Mucosa of descending colon (tissue), 3 donors: ENCODE measurements around the gene TENM4. TPM values are rescaled to one million over a fixed set of nuclear protein-coding genes. Genes with fewer than 3 reads are reported as not detected.

Experiments used
- ATAC-seq: fragments of 200-7000 bp; cut with Tn5 transposase; one replicate; pipeline ENCODE4 v1.9.1; 2020; ENCODE audit warnings: mild to moderate bottlenecking, moderate library complexity
- DNase-seq, 3 donors: peaks; one replicate each; pipeline ENCODE4 v3.0.0-alpha.2; 2020
- H3K36me3 ChIP-seq: fragments of 200-600 bp; one replicate; pipeline ENCODE4 v1.8.0; 2021; ENCODE audit warnings: low read depth, mild to moderate bottlenecking
- H3K4me1 ChIP-seq: fragments of 200-600 bp; one replicate; pipeline ENCODE4 v1.8.0; 2021; ENCODE audit warnings: low read depth, mild to moderate bottlenecking
- H3K4me3 ChIP-seq: fragments of 200-600 bp; one replicate; pipeline ENCODE4 v1.8.0; 2021; ENCODE audit warnings: mild to moderate bottlenecking
- H3K9me3 ChIP-seq: fragments of 200-600 bp; one replicate; pipeline ENCODE4 v1.8.0; 2021; ENCODE audit warnings: mild to moderate bottlenecking
- CTCF ChIP-seq: fragments of 200-600 bp; IDR thresholded peaks from one replicate; pipeline ENCODE4 v1.8.0; 2022; ENCODE audit warnings: antibody characterized with exemption, mild to moderate bottlenecking
- intact Hi-C, 2 donors: fragments of 100-400 bp; cut with DNase I in 1 of 2; cut with micrococcal nuclease in 1 of 2; formaldehyde crosslinking; loops; one replicate each; pipeline versions ENCODE4 v1.11.0 to v1.11.1; 2022; cut with DNase I, micrococcal nuclease
- total RNA-seq, 3 donors: library from RNA; stranded (reverse); fragmentation: NEBNext Ultra II Directional in 2 of 3; extraction: Animal tissue kit (Norgen Biotek cat#: 25700) in 2 of 3; gene quantifications; one replicate each; pipeline versions ENCODE4 v1.2.1 to v1.2.4, GENCODE V29; 2021 to 2023
- donor health status: DM: no; HTN: no; CAD: no; lungs with moderate emphysema.
- donor health status: DM: no; HTN: no; CAD: no.
- donor health status: DM: no; HTN: yes; CAD: no.

Gene TENM4
- total RNA-seq, 3 donors from 2014 or later, result 0.70 to 1.6 (median 1.2) TPM

- Histone ChIP-seq H3K36me3 (no peaks in the 10 kb centered on the region), H3K4me3 (no peak overlapping the region), H3K4me1 (no peaks in the 10 kb centered on the region), H3K9me3 (no peaks in the 10 kb centered on the region)
- DNase-seq, result no peak
- intact Hi-C loops, result no loop called here
- ATAC-seq, result no peak
- TF ChIP-seq CTCF, result no peak
These were observed 502.8 kb downstream of the TENM4 start for GRCh38 chr11:78938036-78938435.

- DNase-seq (no peak), ATAC-seq (no peak)
- no peak overlapping the region for H3K4me3 ChIP-seq
- no peak for TF ChIP-seq CTCF
- no peaks in the 10 kb centered on the region for H3K4me1 ChIP-seq
- intact Hi-C loops, result no loop called here
- H3K9me3 ChIP-seq, result no peaks in the 10 kb centered on the region
- no peaks in the 10 kb centered on the region for H3K36me3 ChIP-seq
These were observed 505.3 kb downstream of the TENM4 start for GRCh38 chr11:78935398-78936068.

GRCh38 chr11:78933350-78933749, 507.5 kb downstream of the TENM4 start:
- Histone ChIP-seq H3K4me3 (no peak overlapping the region), H3K36me3 (no peaks in the 10 kb centered on the region), H3K4me1 (no peaks in the 10 kb centered on the region), H3K9me3 (no peaks in the 10 kb centered on the region)
- no peak for TF ChIP-seq CTCF
- intact Hi-C loops, result no loop called here
- no peak for DNase-seq
- no peak for ATAC-seq

GRCh38 chr11:78932757-78933156, 508.1 kb downstream of the TENM4 start:
- H3K36me3 ChIP-seq, result no peaks in the 10 kb centered on the region
- ATAC-seq (no peak), DNase-seq (no peak)
- H3K4me1 ChIP-seq, result no peaks in the 10 kb centered on the region
- no peak for TF ChIP-seq CTCF
- H3K4me3 ChIP-seq, result no peak overlapping the region
- no peaks in the 10 kb centered on the region for H3K9me3 ChIP-seq
- intact Hi-C loops, result no loop called here

- no peaks in the 10 kb centered on the region for H3K4me1 ChIP-seq
- no peak for ATAC-seq
- H3K4me3 ChIP-seq, result no peak overlapping the region
- no peaks in the 10 kb centered on the region for H3K36me3 ChIP-seq
- TF ChIP-seq CTCF, result no peak
- intact Hi-C loops, result no loop called here
- DNase-seq, result no peak
- H3K9me3 ChIP-seq, result no peaks in the 10 kb centered on the region
These were observed 508.9 kb downstream of the TENM4 start for GRCh38 chr11:78931891-78932290.
